MCF 10A (cell line): ENCODE results near the gene KCNC4. TPM values are rescaled to one million over a fixed set of nuclear protein-coding genes. Genes with fewer than 3 reads are reported as not detected.
A peak's percentile ranks its signal among the peaks of the same experiment; 100 is the strongest.

Source experiments
- BruUV-seq: library from RNA; stranded (reverse); fragments of 400-500 nt; replicated peaks from 2 replicates; lab custom pipeline; 2021; lab: Mats Ljungman, UMichigan
- CTCF ChIA-PET: fragments of 300-600 bp; sonication (Branson Sonifier 250); formaldehyde crosslinking; extraction: SDS; loops from one replicate; lab custom pipeline; 2021; ENCODE audit warnings: antibody characterized with exemption, inconsistent platforms; lab: Yijun Ruan, JAX
- POLR2A ChIA-PET: fragments of 300-600, 350-650 bp; sonication (Branson Sonifier 250); formaldehyde crosslinking; extraction: SDS; loops from one replicate; lab custom pipeline; 2020; ENCODE audit warnings: antibody characterized with exemption, inconsistent platforms; lab: Yijun Ruan, JAX
- DNase-seq: peaks from one replicate; pipeline ENCODE4 v3.0.0-alpha.2; 2018; ENCODE audit not compliant: unreplicated experiment
- H3K27ac Mint-ChIP-seq: one replicate; pipeline ENCODE4 v1.8.0; 2022; ENCODE audit warnings: mild to moderate bottlenecking, low read depth, mixed read lengths; ENCODE audit not compliant: unreplicated experiment
- H3K27me3 Mint-ChIP-seq: one replicate; pipeline ENCODE4 v1.8.0; 2022; ENCODE audit warnings: mixed read lengths; ENCODE audit not compliant: insufficient read depth, unreplicated experiment
- H3K36me3 Mint-ChIP-seq: one replicate; pipeline ENCODE4 v1.8.0; 2022; ENCODE audit warnings: mild to moderate bottlenecking, moderate library complexity, mixed read lengths; ENCODE audit not compliant: insufficient read depth, unreplicated experiment
- H3K4me1 Mint-ChIP-seq: one replicate; pipeline ENCODE4 v1.8.0; 2022; ENCODE audit warnings: mixed read lengths; ENCODE audit not compliant: insufficient read depth, unreplicated experiment
- H3K4me3 Mint-ChIP-seq: one replicate; pipeline ENCODE4 v1.8.0; 2022; ENCODE audit warnings: mild to moderate bottlenecking, moderate library complexity, mixed read lengths; ENCODE audit not compliant: unreplicated experiment
- H3K9me3 Mint-ChIP-seq: one replicate; pipeline ENCODE4 v1.8.0; 2022; ENCODE audit warnings: mixed read lengths; ENCODE audit not compliant: unreplicated experiment
- CTCF ChIP-seq: fragments of 200-600 bp; IDR thresholded peaks from one replicate; pipeline ENCODE4 v1.8.0; 2022; ENCODE audit warnings: antibody characterized with exemption, mild to moderate bottlenecking; ENCODE audit not compliant: unreplicated experiment
- intact Hi-C: fragments of 100-400 bp; cut with micrococcal nuclease; formaldehyde crosslinking; loops from 2 replicates; pipeline ENCODE4 v1.14.1; 2022
- total RNA-seq: library from RNA; stranded (reverse); gene quantifications from 2 replicates; pipeline ENCODE4 v1.2.3, GENCODE V29; 2022

Gene KCNC4
- total RNA-seq, 1 experiment from 2014 or later, result 1.3 TPM

- Mint-ChIP-seq H3K36me3 (no peaks in the 10 kb centered on the region), H3K4me1 (no peaks in the 10 kb centered on the region), H3K27me3 (no peaks in the 10 kb centered on the region), H3K9me3 (no peaks in the 10 kb centered on the region), H3K27ac (no peak overlapping the region), H3K4me3 (no peak overlapping the region)
- DNase-seq, result no peak
- no peak for TF ChIP-seq CTCF
- intact Hi-C loops, result loop anchor here (10.0 kb wide), 1 partner anchor 409 kb away; no protein-coding TSS in a partner anchor
- ChIA-PET CTCF (interaction anchor here (0.6 to 19.1 kb wide), 15 partner anchors 9 to 292 kb away, joined by 3 to 1128 read pairs (median 14); partner anchors contain the start of gene RBM15), POLR2A (interaction anchor here (4.4 kb wide), 1 partner anchor 108 kb away, joined by 33 read pairs; no protein-coding TSS in a partner anchor)
- no TSS peak for BruUV-seq
Measured at GRCh38 chr1:110205591-110206155, 4.4 kb upstream of the KCNC4 start.

- no peak overlapping the region for H3K27ac Mint-ChIP-seq
- ChIA-PET POLR2A (interaction anchor here (1.1 to 4.4 kb wide), 3 partner anchors 104 to 131 kb away, joined by 3 to 33 read pairs (median 4); no protein-coding TSS in a partner anchor), CTCF (interaction anchor here (0.6 to 19.1 kb wide), 31 partner anchors 9 to 831 kb away, joined by 3 to 1128 read pairs (median 5); partner anchors contain the start of gene RBM15)
- H3K9me3 Mint-ChIP-seq, result no peaks in the 10 kb centered on the region
- H3K4me3 Mint-ChIP-seq, result no peak overlapping the region
- no peaks in the 10 kb centered on the region for H3K4me1 Mint-ChIP-seq
- no peak for TF ChIP-seq CTCF
- DNase-seq, result no peak
- H3K27me3 Mint-ChIP-seq, result no peaks in the 10 kb centered on the region
- BruUV-seq, result no TSS peak
- intact Hi-C loops, result loop anchor here (10.0 kb wide), 1 partner anchor 408 kb away; no protein-coding TSS in a partner anchor
- H3K36me3 Mint-ChIP-seq, result no peaks in the 10 kb centered on the region
Measured at GRCh38 chr1:110206261-110206920, 3.7 kb upstream of the KCNC4 start.

- no peaks in the 10 kb centered on the region for H3K36me3 Mint-ChIP-seq
Measured at GRCh38 chr1:110207831-110208230, 2.3 kb upstream of the KCNC4 start.

More at GRCh38 chr1:110207831-110208230, 2.3 kb upstream of the KCNC4 start:
- ChIA-PET POLR2A (interaction anchor here (0.6 to 4.4 kb wide), 4 partner anchors 102 to 130 kb away, joined by 3 to 33 read pairs (median 4); no protein-coding TSS in a partner anchor), CTCF (interaction anchor here (0.5 to 19.1 kb wide), 66 partner anchors 8 to 738 kb away, joined by 3 to 1128 read pairs (median 5); partner anchors contain the start of gene RBM15)
- H3K4me3 Mint-ChIP-seq, result no peak overlapping the region
- H3K27me3 Mint-ChIP-seq, result no peaks in the 10 kb centered on the region
- intact Hi-C loops, result loop anchor here (1.0 to 10.0 kb wide), 3 partner anchors 104 to 407 kb away; no protein-coding TSS in a partner anchor
- DNase-seq, result peak; percentile 55
- BruUV-seq, result no TSS peak
- no peak overlapping the region for H3K27ac Mint-ChIP-seq
- no peaks in the 10 kb centered on the region for H3K9me3 Mint-ChIP-seq
- H3K4me1 Mint-ChIP-seq, result peaks cover 5% of the 10 kb centered on the region
- peak; percentile 87 for TF ChIP-seq CTCF
